GM13977 (cell line): ENCODE data around the gene ZBTB21.

Experiments
- DNase-seq: peaks from one replicate; pipeline ENCODE4 v3.0.0; 2012; ENCODE audit warnings: low spot score
- CTCF ChIP-seq: IDR thresholded peaks from 2 replicates; pipeline ENCODE4 v1.5.1; 2012; ENCODE audit warnings: mild to moderate bottlenecking, control low read depth; ENCODE audit not compliant: insufficient read depth; ENCODE audit errors: extremely low read depth, missing control alignments
- in situ Hi-C: fragments of 300-500 bp; cut with MboI; formaldehyde crosslinking; loops from one replicate; pipeline ENCODE4 v1.12.0; 2022; ENCODE audit warnings: low sequenced_read_pairs, low pct_unique_long_range_greater_than_20kb, mixed read lengths, inconsistent platforms; ENCODE audit not compliant: unreplicated experiment

The ZBTB21 gene

DNA sequence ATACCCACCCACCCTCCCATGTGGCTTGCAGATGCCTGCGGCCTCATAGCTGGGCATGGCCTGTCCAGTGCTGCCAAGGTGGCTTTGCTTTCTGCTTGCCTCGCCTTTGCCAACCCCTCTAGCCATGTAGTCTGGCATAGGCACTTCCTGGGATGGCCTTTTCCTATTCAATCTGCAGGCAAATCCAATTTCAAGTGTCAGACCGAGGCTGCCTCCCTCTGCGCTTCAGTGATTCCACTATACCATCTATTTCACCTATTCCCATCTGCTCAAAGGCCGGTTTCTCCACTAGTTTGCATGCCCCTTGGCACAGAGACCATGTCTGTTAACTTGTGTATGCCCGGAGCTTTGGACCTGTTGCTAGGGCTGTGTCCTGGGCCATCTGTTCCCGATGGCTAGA lies 3.8 kb upstream of the ZBTB21 start:
- TF ChIP-seq CTCF, result no peak
- in situ Hi-C loops, result no loop called here
- no peak for DNase-seq

- in situ Hi-C loops, result no loop called here
- no peak for TF ChIP-seq CTCF
- no peak for DNase-seq
Measured at GRCh38 chr21:42013376-42013775, 3.2 kb upstream of the ZBTB21 start.

GRCh38 chr21:42012763-42013329 lies 2.7 kb upstream of the ZBTB21 start:
- DNase-seq, result no peak
- no peak for TF ChIP-seq CTCF
- in situ Hi-C loops, result no loop called here

GRCh38 chr21:42012344-42012743 lies 2.2 kb upstream of the ZBTB21 start:
- no peak for TF ChIP-seq CTCF
- no peak for DNase-seq
- in situ Hi-C loops, result no loop called here

- peak; percentile 32 for TF ChIP-seq CTCF
- DNase-seq, result peak; percentile 60
- in situ Hi-C loops, result no loop called here
Measured at GRCh38 chr21:42010507-42011495, 641 bp upstream of the ZBTB21 start.

GRCh38 chr21:42009018-42009830 lies 936 bp downstream of the ZBTB21 start:
- in situ Hi-C loops, result no loop called here
- peak; percentile 50 for DNase-seq
- TF ChIP-seq CTCF, result peak; percentile 29
